ENCODE results near the gene DGKQ. TPM values are rescaled to one million over a fixed set of nuclear protein-coding genes. Genes with fewer than 3 reads are reported as not detected.

Gene DGKQ
- total and polyA plus RNA-seq, 2 of the 8 experiments (the other 6 are each of a cell fraction or from before 2014, with no cell fraction given): 7.3 to 9.7 TPM

DNA sequence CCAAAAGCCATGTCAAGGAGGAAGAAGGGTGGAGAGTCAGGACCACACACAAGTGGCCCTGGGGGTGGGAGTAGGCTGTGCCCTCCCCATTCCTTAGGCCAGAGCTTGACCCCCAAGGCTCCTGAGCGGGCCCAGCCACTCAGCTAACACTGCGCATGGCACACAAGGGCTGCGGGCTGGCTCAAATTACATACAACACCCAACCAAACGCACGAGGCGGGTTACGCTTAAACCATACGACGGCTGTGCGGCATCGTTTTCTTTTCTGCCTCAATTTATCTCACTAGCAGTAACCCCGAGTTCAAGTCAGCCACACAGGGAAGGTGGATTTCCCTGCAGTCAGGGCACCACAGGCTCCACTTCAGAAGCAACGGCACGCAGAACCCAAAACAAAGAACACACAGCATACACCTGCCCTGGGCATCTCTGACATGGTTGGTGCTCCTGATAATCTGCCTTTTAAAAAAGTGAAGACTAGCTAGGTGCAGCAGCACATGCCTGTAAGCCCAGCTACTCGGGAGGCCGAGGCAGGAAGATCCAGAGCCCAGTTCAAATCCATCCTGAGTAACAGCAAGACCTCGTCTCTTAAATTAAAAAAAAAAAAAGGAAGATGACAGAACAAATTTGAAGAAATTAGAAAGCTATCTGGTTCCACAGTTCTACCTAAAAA lies 44.1 kb downstream of the DGKQ start:
- Histone ChIP-seq H2BK20ac (ENCODE audit: low read length) (no peak overlapping the region), H3K79me1 (ENCODE audit: low read depth, low read length) (peaks cover 22% of the 10 kb centered on the region), H3K4me1 (replicated peaks in 1 of 4; ENCODE audit: control insufficient read depth in 3 of 4, insufficient read depth in 4 of 4, low read length in 3 of 4) (peaks cover 0 to 8% (median 4%) of the 10 kb centered on the region in 4 experiments; a peak in 5 of 7 replicates), H3K27ac (ENCODE audit: low read depth, low read length) (no peak overlapping the region), H2AFZ (ENCODE audit: low read length) (no peak overlapping the region), H3K18ac (ENCODE audit: extremely low read depth, low read length) (no peak overlapping the region), H2AK5ac (ENCODE audit: low read depth, low read length) (no peak overlapping the region), H3K56ac (replicated peaks; ENCODE audit: insufficient read length, low read depth, low read length) (no peak overlapping the region), H3K4me2 (ENCODE audit: insufficient read depth in 1 of 2, low read depth in 2 of 2, low read length in 2 of 2) (no peak overlapping the region), H3K4me3 (ENCODE audit: extremely low read depth in 1 of 4, insufficient read depth in 2 of 4, low read depth in 3 of 4, low read length in 4 of 4) (no peak overlapping the region), H4K5ac (ENCODE audit: insufficient read length, low read depth, low read length) (no peak overlapping the region), H3K9me3 (ENCODE audit: insufficient read depth in 2 of 2, low read depth in 1 of 2, low read length in 1 of 2) (no peaks in the 10 kb centered on the region), H4K20me1 (replicated peaks in 1 of 2; ENCODE audit: control insufficient read depth in 1 of 2, insufficient read depth in 2 of 2, low read length in 2 of 2) (peaks cover 10 to 20% of the 10 kb centered on the region in 2 experiments), H3K9ac (replicated peaks in 1 of 4; ENCODE audit: extremely low read depth in 1 of 4, low read depth in 3 of 4, low read length in 3 of 4) (no peak overlapping the region), H3K14ac (ENCODE audit: insufficient read length) (no peak overlapping the region), H3K36me3 (ENCODE audit: control insufficient read depth in 2 of 4, insufficient read depth in 4 of 4, low read length in 3 of 4) (no peaks in the 10 kb centered on the region), H3K79me2 (ENCODE audit: control insufficient read depth in 1 of 2, insufficient read depth in 2 of 2, low read length in 2 of 2) (peaks cover 22 to 62% of the 10 kb centered on the region in 2 experiments), H2BK12ac (ENCODE audit: low read depth, low read length) (no peak overlapping the region), H4K91ac (replicated peaks; ENCODE audit: insufficient read length, low read length) (no peak overlapping the region), H2BK15ac (ENCODE audit: low read length) (no peak overlapping the region), H3K23ac (ENCODE audit: insufficient read length) (no peak overlapping the region), H3K4ac (replicated peaks; ENCODE audit: insufficient read length, low read depth, low read length) (no peak overlapping the region), H3K27me3 (replicated peaks in 1 of 4; ENCODE audit: control insufficient read depth in 3 of 4, extremely low read depth in 1 of 4, insufficient read depth in 3 of 4, low read length in 3 of 4) (no peaks in the 10 kb centered on the region), H3K23me2 (ENCODE audit: low read depth, low read length) (peaks cover 14% of the 10 kb centered on the region; the same call in 1 of the 2 replicates), H2BK5ac (ENCODE audit: low read depth, low read length) (no peak overlapping the region), H2BK120ac (replicated peaks; ENCODE audit: low read depth, low read length) (no peak overlapping the region), H4K8ac (ENCODE audit: extremely low read depth, insufficient read depth, low read length) (no peak overlapping the region)
- DNase-seq (ENCODE audit: low read depth in 1 of 2, low spot score in 2 of 2): no peak
- ChIA-PET POLR2A (ENCODE audit: partially characterized antibody) (interaction anchor here (0.6 to 1.4 kb wide), 3 partner anchors 8 to 58 kb away, joined by 3 read pairs; no protein-coding TSS in a partner anchor), CTCF (ENCODE audit: partially characterized antibody) (interaction anchor here (0.6 to 1.7 kb wide), 4 partner anchors 11 to 818 kb away, joined by 3 to 4 read pairs (median 4); partner anchors contain the start of gene IDUA)
- FAIRE-seq: no peak
- 91% methylated on average over 17 of the region's 17 CpGs; no CpG with 5 or more reads in 1 of the 2 experiments for WGBS, 2 experiments (ENCODE audit: extremely low coverage in 1 of 2, insufficient coverage in 1 of 2, insufficient read length in 1 of 2, insufficient replicate concordance in 2 of 2, low coverage in 1 of 2, low lambda C conversion rate in 2 of 2, missing lambda C conversion rate in 1 of 2)
- TF ChIP-seq POLR2AphosphoS5 (IDR thresholded peaks at IDR 0.05; ENCODE audit: low read depth, low read length): no peak
- no peak for TF ChIP-seq JUN (IDR thresholded peaks at IDR 0.05; ENCODE audit: low read depth, low read length)
- no peak for TF ChIP-seq EGR1 (IDR thresholded peaks at IDR 0.05; ENCODE audit: borderline replicate concordance, low read depth, low read length)
- TF ChIP-seq POU5F1 (IDR thresholded peaks at IDR 0.05; ENCODE audit: low read depth, low read length): no peak
- no peak for TF ChIP-seq SUZ12 (IDR thresholded peaks at IDR 0.05; ENCODE audit: low read length)
- no peak for TF ChIP-seq RNF2 (IDR thresholded peaks at IDR 0.05; ENCODE audit: borderline replicate concordance, low read depth, low read length, missing control alignments, poor library complexity, severe bottlenecking)
- no peak for TF ChIP-seq KDM5A (IDR thresholded peaks at IDR 0.05; ENCODE audit: low read length)
- TF ChIP-seq, protein P1, sequence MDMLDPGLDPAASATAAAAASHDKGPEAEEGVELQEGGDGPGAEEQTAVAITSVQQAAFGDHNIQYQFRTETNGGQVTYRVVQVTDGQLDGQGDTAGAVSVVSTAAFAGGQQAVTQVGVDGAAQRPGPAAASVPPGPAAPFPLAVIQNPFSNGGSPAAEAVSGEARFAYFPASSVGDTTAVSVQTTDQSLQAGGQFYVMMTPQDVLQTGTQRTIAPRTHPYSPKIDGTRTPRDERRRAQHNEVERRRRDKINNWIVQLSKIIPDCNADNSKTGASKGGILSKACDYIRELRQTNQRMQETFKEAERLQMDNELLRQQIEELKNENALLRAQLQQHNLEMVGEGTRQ (IDR thresholded peaks at IDR 0.05; ENCODE audit: low read length): no peak
- no peak for TF ChIP-seq CBX5 (IDR thresholded peaks at IDR 0.05; ENCODE audit: low read depth, low read length)
- no peak for TF ChIP-seq BCL11A (IDR thresholded peaks at IDR 0.05; ENCODE audit: low read depth in 2 of 2, low read length in 2 of 2)
- TF ChIP-seq HDAC6 (IDR thresholded peaks at IDR 0.05; ENCODE audit: low read depth, low read length): no peak

All from H1 (cell line).